NCI-H2227 (cell line): ENCODE measurements around the gene AMPH.

Source experiments
- DNase-seq: peaks from one replicate; lab custom pipeline; 2025; ENCODE audit not compliant: unreplicated experiment; lab: John Stamatoyannopoulos, UW

The AMPH gene

GRCh38 chr7:38545977-38546376 is 85.2 kb downstream of the AMPH start:
- no peak for DNase-seq

- no peak for DNase-seq
These were observed 89.0 kb downstream of the AMPH start for GRCh38 chr7:38542156-38542555.

GRCh38 chr7:38541440-38541839 is 89.7 kb downstream of the AMPH start:
- no peak for DNase-seq

- no peak for DNase-seq
These were observed 91.6 kb downstream of the AMPH start for GRCh38 chr7:38539477-38540081.

- no peak for DNase-seq
These were observed 96.1 kb downstream of the AMPH start for GRCh38 chr7:38535073-38535472.

GRCh38 chr7:38525857-38526256 is 105.3 kb downstream of the AMPH start:
- no peak for DNase-seq

DNA sequence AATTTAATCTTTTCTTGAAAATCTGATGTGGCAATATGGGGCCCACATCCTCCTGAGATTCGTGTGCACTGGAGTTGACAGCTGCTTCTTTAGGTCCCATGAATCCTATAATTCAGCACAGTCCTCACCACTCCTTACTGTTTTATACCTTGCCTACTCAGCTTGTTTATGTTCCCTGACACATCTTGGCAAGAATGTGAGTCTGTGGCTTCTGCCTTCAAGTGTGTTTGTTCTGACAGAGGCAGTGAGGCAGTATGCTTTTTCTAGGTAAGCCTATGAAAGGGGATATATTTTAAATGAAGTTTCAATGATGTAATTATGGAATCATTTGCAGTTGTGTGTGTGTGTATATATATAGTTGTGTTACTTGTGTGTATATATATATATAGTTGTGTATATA is 106.4 kb downstream of the AMPH start:
- no peak for DNase-seq

- no peak for DNase-seq
These were observed 110.4 kb downstream of the AMPH start for GRCh38 chr7:38520741-38521140.

DNA sequence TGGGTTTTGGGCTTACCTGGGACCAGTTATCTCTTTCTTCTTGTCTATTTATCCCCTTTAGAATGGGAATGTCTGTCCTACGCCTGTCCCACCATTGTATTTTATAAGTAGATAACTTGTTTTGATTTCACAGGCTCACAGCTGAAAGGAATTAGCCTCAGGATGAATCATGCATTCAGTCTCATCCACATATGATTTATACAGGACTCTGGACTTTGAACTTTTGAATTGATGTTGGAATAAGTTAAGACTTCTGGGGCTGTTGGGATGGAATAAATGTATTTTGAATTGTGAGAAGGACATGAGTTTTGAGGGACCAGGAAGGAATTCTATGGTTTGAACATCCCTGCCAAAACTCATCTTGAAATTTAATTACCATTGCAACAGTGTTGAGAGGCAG is 112.6 kb downstream of the AMPH start:
- DNase-seq: no peak

GRCh38 chr7:38512704-38513103 is 118.5 kb downstream of the AMPH start:
- no peak for DNase-seq

GRCh38 chr7:38512291-38512690 is 118.9 kb downstream of the AMPH start:
- no peak for DNase-seq

GRCh38 chr7:38507384-38507783 is 123.8 kb downstream of the AMPH start:
- DNase-seq: no peak

DNA sequence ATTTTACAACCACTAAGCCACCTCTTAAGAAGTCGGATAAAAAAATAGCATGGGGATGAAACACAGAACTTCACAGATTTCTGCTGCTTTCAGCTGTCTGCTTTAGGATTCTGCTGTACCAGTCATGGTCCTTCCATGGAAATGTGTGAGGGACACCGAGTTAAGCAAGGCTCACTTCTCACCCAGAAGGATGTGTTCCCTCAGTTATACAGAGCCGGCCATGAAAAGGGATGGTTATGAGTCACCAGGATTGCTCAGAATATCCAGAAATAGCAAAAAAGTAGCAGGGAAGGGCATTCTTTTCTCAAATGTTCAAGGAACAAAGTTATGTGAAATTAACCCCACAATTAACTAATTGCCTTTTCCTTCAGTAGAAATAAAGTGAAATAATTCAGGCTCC is 124.4 kb downstream of the AMPH start:
- no peak for DNase-seq

DNA sequence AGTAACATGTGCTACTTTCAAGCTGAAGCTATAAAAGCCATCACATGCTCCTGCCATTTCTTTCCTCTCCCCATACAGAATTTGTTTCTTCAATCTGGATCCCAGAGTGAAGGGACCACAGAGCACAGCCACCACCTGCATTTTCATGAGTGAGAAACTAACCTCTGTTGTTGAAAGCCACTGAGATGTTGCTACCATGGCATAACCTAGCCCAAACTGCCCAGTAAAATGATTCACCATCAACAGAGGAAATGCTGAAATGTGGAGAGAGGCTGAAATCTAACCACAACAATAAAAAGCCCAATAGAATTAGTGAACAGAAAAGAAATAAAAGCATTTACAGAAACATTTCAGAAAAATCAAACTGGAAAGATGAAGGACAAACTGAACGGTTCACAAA is 125.2 kb downstream of the AMPH start:
- no peak for DNase-seq

DNA sequence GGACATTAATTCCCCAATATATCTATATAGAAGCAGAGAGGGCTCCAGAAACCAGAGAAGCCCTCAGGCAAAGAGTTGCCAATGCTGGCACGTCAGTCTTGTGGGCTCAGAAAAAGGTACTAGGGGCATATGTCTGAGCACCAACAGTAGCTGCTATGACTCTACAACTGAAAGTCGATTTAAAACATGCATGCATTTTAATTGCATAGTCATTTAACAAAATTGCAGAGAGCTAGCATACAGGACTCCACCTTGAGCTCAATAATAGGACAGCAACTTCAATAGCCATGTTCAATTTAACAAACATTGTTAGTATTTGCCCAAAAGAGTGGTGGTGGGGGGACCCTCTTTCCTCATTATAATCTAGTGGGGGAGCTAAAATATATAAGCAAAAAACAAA is 126.5 kb downstream of the AMPH start:
- DNase-seq: no peak

GRCh38 chr7:38502848-38503247 is 128.3 kb downstream of the AMPH start:
- DNase-seq: no peak

DNA sequence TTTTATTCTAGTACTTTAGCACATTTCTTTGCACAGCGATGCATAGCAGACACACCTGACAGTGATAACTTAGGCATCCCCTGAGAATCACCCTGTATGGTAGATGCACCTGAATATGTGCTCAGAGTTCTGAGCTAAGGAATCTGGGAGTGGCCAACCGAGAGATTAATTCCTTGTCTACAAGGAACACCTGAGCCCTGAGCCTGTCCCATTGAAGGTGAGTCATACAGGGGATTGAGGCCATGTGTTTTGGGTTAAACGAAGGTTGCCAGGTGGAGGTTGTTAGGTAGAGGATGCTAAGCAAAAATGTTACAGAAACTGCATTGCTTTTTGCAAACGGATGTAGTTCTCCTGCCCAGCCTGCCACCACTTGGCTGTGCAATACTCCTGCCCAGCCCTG is 128.9 kb downstream of the AMPH start:
- DNase-seq: no peak

DNA sequence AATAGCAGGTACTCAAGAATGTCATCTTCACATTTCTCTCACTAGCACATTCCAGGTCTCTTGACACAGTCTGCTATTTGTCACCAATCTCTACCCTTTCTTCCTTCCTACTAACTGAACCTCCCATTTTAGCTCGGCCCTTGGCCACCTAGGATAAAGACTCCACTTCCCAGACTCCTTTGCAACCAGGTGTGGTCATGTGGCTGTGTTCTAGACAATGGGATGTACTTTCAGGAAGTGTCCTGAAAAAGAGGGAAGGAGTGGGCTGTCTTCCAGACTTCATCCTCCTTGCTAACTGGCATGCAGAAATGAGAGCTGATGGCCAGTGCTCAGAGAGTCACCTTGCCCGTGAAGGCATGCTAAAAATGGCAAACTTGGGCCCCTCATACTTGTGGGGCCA is 139.2 kb downstream of the AMPH start:
- peak; percentile 0 for DNase-seq

GRCh38 chr7:38482521-38482920 is 148.7 kb downstream of the AMPH start:
- no peak for DNase-seq

DNA sequence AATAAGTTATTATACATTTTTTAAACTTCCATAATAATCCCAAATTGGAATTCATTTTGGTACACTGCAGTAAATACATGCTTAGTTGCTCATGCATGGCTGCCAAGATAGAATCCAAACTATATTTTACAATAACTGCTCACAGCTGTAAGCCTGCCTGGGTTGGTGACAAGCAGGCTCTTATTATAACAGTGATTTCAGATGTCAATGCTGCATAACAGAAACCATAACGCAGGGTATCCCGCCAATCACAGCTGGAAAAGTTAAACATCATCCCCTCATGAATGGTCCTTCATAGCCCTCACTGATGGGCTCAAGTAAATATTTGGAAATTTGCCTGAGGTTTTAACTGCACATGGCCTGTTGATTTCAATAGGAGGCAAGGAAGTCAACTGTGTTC is 149.8 kb downstream of the AMPH start:
- DNase-seq: no peak

- no peak for DNase-seq
These were observed 152.8 kb downstream of the AMPH start for GRCh38 chr7:38478404-38478803.

GRCh38 chr7:38477333-38477732 is 153.8 kb downstream of the AMPH start:
- DNase-seq: no peak

GRCh38 chr7:38476764-38477163 is 154.4 kb downstream of the AMPH start:
- no peak for DNase-seq

- DNase-seq: no peak
These were observed 165.2 kb downstream of the AMPH start for GRCh38 chr7:38465956-38466355.
